ENCODE results near the gene ST6GALNAC2.

The ST6GALNAC2 gene

DNA sequence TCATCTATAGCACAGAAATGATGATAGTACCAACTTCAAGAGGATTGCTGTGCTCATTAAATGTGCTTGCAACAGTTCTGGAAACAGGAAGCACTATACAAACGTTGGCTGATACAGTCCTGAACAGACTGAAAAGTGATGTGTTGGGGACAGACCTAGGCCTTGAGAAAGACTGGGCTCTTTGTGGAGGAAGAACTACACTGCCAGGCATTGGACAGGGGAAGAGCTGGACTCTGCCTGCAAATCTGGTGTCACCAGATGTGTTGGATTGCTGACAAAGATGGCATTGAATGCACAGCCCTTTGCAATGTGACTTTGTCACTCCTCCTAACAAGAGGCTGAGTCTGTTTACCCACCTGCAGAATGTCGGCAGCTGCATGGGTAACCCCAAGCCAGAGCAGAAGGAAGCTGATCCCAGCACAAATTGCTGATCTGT is 12.4 kb upstream of the ST6GALNAC2 start:
- Histone ChIP-seq H3K4me2 (ENCODE audit: low read length) (no peak overlapping the region), H3K4me3 (ENCODE audit: low read depth, low read length) (no peak overlapping the region), H3K36me3 (ENCODE audit: control insufficient read depth, insufficient read depth, low read length) (no peaks in the 10 kb centered on the region), H3K27me3 (ENCODE audit: control insufficient read depth, insufficient read depth, low read length) (no peaks in the 10 kb centered on the region), H2AFZ (no peak overlapping the region), H3K79me2 (no peaks in the 10 kb centered on the region), H3K27ac (no peak overlapping the region), H3K9ac (no peak overlapping the region), H3K9me3 (ENCODE audit: control insufficient read depth, low read length) (no peaks in the 10 kb centered on the region), H3K4me1 (no peaks in the 10 kb centered on the region)
- TF ChIP-seq, protein P1, sequence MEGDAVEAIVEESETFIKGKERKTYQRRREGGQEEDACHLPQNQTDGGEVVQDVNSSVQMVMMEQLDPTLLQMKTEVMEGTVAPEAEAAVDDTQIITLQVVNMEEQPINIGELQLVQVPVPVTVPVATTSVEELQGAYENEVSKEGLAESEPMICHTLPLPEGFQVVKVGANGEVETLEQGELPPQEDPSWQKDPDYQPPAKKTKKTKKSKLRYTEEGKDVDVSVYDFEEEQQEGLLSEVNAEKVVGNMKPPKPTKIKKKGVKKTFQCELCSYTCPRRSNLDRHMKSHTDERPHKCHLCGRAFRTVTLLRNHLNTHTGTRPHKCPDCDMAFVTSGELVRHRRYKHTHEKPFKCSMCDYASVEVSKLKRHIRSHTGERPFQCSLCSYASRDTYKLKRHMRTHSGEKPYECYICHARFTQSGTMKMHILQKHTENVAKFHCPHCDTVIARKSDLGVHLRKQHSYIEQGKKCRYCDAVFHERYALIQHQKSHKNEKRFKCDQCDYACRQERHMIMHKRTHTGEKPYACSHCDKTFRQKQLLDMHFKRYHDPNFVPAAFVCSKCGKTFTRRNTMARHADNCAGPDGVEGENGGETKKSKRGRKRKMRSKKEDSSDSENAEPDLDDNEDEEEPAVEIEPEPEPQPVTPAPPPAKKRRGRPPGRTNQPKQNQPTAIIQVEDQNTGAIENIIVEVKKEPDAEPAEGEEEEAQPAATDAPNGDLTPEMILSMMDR (IDR thresholded peaks at IDR 0.05) = no peak

DNA sequence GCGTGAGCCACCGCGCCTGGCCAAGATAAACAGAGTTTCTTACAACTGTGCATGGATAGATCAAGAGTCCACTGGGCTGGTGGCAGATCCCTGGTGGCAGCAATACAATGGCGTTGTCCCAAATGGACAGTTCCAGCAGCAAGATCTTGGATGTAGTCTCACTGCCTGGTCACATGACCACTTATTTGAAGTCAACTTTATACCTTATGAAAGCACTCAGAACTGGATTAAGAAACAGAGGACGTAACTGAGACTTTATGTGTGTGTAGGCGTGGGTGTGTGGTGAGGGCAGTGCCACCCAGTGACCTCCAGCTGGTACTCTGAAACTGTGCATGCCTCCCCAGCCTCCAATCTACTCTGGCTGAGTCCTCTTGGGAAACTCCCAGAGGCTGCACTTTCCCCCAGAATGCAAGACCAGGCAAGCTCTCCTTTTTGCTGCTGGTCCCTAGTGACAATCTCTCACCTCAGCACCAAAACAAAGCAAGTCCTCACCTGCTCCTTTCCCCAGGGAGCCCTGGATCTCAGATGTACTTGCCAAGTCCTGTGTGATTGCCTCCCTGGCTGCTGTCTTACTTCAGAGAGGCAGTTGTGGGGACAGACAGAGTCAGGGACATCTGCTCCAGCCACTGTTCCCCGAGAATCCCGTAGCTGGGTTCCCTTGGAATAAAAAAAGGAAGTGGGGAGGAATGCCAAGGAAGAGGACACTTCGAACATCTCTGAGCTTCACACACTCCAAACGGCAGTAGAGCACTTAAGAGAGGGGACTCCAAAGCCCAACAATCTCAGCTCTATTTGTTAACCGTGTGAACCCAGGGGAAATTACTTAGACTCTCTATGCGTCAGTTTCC is 11.7 kb upstream of the ST6GALNAC2 start:
- TF ChIP-seq, protein P1 (IDR thresholded peaks at IDR 0.05) = no peak
- H3K27ac ChIP-seq = no peak overlapping the region
- no peak overlapping the region for H3K9ac ChIP-seq
- no peak overlapping the region for H3K4me2 ChIP-seq (ENCODE audit: low read length)
- no peaks in the 10 kb centered on the region for H3K36me3 ChIP-seq (ENCODE audit: control insufficient read depth, insufficient read depth, low read length)
- no peaks in the 10 kb centered on the region for H3K4me1 ChIP-seq
- no peaks in the 10 kb centered on the region for H3K79me2 ChIP-seq
- no peak overlapping the region for H2AFZ ChIP-seq
- no peak overlapping the region for H3K4me3 ChIP-seq (ENCODE audit: low read depth, low read length)
- H3K27me3 ChIP-seq (ENCODE audit: control insufficient read depth, insufficient read depth, low read length) = no peaks in the 10 kb centered on the region
- H3K9me3 ChIP-seq (ENCODE audit: control insufficient read depth, low read length) = no peaks in the 10 kb centered on the region

DNA sequence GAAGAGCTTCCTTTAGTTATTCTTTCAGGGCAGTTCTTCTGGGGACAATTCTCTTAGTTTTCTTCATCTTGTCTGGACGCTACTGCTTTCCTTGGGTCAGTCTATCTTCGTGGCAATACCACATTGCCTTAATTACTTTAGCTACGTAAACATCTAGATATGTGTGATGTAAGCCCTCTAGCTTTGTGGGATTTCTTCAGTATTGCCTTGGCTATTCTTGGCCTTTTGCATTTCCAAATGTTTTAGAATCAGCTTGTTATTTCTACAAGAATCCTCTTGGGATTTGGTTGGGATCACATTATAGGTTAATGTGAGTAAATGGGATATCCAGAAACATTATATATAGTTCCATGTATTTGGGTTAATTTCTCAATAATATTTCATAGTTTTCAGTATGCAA is 9.0 kb upstream of the ST6GALNAC2 start:
- H3K36me3 ChIP-seq (ENCODE audit: control insufficient read depth, insufficient read depth, low read length) = no peaks in the 10 kb centered on the region
- TF ChIP-seq, protein P1 (IDR thresholded peaks at IDR 0.05) = no peak
- no peaks in the 10 kb centered on the region for H3K27me3 ChIP-seq (ENCODE audit: control insufficient read depth, insufficient read depth, low read length)
- no peak overlapping the region for H3K27ac ChIP-seq
- H3K4me1 ChIP-seq = no peaks in the 10 kb centered on the region
- no peak overlapping the region for H3K4me2 ChIP-seq (ENCODE audit: low read length)
- no peak overlapping the region for H3K9ac ChIP-seq
- H2AFZ ChIP-seq = no peak overlapping the region
- no peak overlapping the region for H3K4me3 ChIP-seq (ENCODE audit: low read depth, low read length)
- no peaks in the 10 kb centered on the region for H3K79me2 ChIP-seq
- H3K9me3 ChIP-seq (ENCODE audit: control insufficient read depth, low read length) = no peaks in the 10 kb centered on the region

DNA sequence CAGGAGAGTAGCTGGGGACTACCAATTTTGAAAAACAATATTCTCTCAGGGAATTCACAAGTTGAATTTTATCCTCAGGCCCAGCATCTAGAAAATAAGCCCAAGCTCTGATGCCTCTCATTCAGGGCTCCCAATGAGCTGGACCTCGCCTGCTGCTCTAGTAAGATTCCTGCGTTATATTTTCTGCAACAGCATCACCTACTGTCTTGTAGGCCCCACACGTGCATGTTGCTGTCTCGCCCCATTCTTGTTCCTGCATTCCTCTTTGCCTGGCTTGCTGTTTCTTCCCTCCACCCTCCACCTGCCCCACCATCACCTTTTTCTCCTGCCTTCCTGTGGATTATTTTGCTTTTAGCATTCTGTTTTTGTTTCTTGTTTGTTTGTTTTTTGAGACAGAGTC is 8.3 kb upstream of the ST6GALNAC2 start:
- H2AFZ ChIP-seq = no peak overlapping the region
- H3K4me1 ChIP-seq = no peaks in the 10 kb centered on the region
- no peaks in the 10 kb centered on the region for H3K27me3 ChIP-seq (ENCODE audit: control insufficient read depth, insufficient read depth, low read length)
- TF ChIP-seq, protein P1 (IDR thresholded peaks at IDR 0.05) = no peak
- no peak overlapping the region for H3K27ac ChIP-seq
- no peaks in the 10 kb centered on the region for H3K79me2 ChIP-seq
- H3K4me2 ChIP-seq (ENCODE audit: low read length) = no peak overlapping the region
- no peak overlapping the region for H3K4me3 ChIP-seq (ENCODE audit: low read depth, low read length)
- no peak overlapping the region for H3K9ac ChIP-seq
- H3K36me3 ChIP-seq (ENCODE audit: control insufficient read depth, insufficient read depth, low read length) = no peaks in the 10 kb centered on the region
- no peaks in the 10 kb centered on the region for H3K9me3 ChIP-seq (ENCODE audit: control insufficient read depth, low read length)

DNA sequence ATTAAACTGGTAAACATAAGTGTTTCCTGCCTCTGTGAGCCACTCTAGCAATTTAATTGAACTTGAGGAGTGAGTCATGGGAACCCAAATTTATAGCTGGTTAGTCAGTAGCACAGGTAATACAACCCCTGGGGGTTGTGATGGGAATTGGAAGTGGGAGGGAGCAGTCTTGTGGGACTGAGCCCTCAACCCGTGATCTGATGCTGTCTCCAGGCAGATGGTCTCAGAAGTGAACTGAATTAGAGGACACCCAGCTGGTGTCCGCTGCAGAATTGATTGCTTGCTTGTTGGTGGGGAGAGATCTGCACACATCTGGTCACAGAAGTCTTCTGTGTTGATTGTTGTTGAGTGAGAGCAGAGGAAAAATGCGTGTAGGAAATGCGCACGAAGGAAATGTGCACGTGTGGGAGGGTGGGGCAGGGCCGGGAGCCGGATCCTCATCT is 7.7 kb upstream of the ST6GALNAC2 start:
- Histone ChIP-seq H3K4me1 (no peaks in the 10 kb centered on the region), H3K36me3 (ENCODE audit: control insufficient read depth, insufficient read depth, low read length) (no peaks in the 10 kb centered on the region), H3K27me3 (ENCODE audit: control insufficient read depth, insufficient read depth, low read length) (no peaks in the 10 kb centered on the region), H3K27ac (no peak overlapping the region), H3K4me3 (ENCODE audit: low read depth, low read length) (no peak overlapping the region), H3K4me2 (ENCODE audit: low read length) (no peak overlapping the region), H3K9me3 (ENCODE audit: control insufficient read depth, low read length) (no peaks in the 10 kb centered on the region), H3K79me2 (no peaks in the 10 kb centered on the region), H2AFZ (no peak overlapping the region), H3K9ac (no peak overlapping the region)
- TF ChIP-seq, protein P1 (IDR thresholded peaks at IDR 0.05) = no peak

Measured in parathyroid adenoma (tissue), 2 donors.